22Rv1 (cell line): ENCODE results near the gene MAU2.
A peak's percentile ranks its signal among the peaks of the same experiment; 100 is the strongest.
"Not testable (repeated sequence)": the region's sequence is repeated elsewhere in the genome, so short reads cannot be mapped to it uniquely, and the experiment has no call there.

Experiments
- H3K27ac ChIP-seq: fragments of 450-650 bp; 2 replicates; pipeline ENCODE4 v1.5.1; 2017
- CTCF ChIP-seq: fragments of 450-650 bp; IDR thresholded peaks from 2 replicates; pipeline ENCODE4 v1.5.1; 2017; ENCODE audit warnings: mild to moderate bottlenecking
- ZFX ChIP-seq: fragments of 450-650 bp; IDR thresholded peaks from 2 replicates; pipeline ENCODE4 v1.6.1; 2017; ENCODE audit warnings: antibody characterized with exemption, borderline replicate concordance

Gene MAU2

GRCh38 chr19:19385896-19386869 lies 65.6 kb downstream of the MAU2 start:
- no peak for TF ChIP-seq ZFX
- no peak for TF ChIP-seq CTCF
- H3K27ac ChIP-seq = peak overlapping the region; percentile 88

DNA sequence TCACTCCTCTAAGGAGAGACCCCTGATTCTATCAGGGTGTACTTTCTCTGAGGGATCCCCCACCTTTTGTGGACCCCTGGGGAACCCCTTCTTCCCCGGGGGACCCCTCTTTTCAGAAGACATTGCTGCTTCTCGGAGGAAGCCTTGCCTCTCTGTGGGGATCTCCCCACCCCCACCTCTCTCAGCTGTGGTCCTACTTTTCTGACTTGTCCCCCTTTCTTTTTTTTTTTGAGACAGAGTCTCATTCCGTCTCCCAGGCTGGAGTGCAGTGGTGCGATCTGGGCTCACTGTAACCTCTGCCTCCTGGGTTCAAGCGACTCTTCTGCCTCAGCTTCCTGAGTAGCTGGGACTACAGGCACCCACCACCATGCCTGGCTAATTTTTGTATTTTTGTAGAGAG lies 66.5 kb downstream of the MAU2 start:
- peak overlapping the region; percentile 88 for H3K27ac ChIP-seq
- TF ChIP-seq ZFX (no peak), CTCF (no peak)

- TF ChIP-seq ZFX (no peak), CTCF (no peak)
- peak overlapping the region; percentile 12 for H3K27ac ChIP-seq
Observed at GRCh38 chr19:19388568-19389555, 68.2 kb downstream of the MAU2 start.

- H3K27ac ChIP-seq = not testable (repeated sequence)
Observed at GRCh38 chr19:19389683-19390082, 69.1 kb downstream of the MAU2 start.

DNA sequence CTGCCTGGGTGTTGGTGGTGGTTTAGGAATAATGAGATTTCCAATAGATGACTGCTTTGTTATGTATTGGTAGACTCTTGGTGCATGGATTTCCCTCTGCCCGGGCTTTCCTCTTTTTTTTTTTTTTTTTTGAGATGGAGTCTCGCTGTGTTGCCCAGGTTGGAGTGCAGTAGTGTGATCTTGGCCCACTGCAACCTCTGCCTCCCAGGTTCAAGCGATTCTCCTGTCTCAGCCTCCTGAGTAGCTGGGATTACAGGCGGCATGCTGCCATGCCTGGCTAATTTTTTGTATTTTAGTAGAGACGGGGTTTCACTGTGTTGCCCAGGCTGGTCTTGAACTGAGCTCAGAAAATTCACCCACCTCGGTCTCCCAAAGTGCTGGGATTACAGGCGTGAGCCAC lies 73.7 kb downstream of the MAU2 start:
- H3K27ac ChIP-seq = 0 out of 2 replicates have a peak overlapping the region, but pooled peaks have one; percentile 20

DNA sequence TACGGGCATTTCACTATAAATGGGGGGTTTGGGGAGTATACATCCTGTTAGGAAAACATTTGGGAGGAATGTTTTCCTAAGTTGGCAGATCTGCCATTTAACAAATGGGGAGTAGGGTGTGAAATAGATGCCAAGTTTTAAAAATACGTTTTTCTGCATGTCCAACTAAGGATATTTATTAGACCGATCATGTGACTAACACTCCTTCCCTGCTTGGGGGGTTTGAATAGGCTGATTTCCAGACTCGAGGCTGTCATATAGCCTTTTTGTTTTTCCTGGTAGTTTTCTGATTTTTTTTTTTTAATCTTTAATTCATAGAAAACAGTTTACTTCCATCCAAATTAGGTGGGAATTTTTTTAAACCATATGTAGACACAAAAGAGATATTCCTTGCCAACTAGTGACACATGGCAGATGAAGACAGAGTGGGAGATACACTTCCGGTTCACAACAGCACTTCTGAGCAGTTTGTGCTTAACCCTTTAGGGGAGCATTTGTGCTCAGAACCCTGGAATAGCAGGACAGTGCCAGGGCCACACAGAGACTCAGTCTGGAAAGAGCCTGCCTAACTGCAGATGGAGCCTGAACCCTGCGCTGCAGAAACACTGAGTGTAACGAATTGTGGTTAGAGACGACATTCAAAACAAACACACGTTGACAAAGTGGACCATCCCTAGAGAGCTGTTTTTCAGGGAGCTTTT lies 79.3 kb downstream of the MAU2 start:
- no peak for TF ChIP-seq CTCF
- TF ChIP-seq ZFX = no peak
- H3K27ac ChIP-seq = no peak overlapping the region

GRCh38 chr19:19402656-19403372 lies 82.2 kb downstream of the MAU2 start:
- TF ChIP-seq CTCF (no peak), ZFX (no peak)

More at GRCh38 chr19:19402656-19403372, 82.2 kb downstream of the MAU2 start:
- H3K27ac ChIP-seq = 0 out of 2 replicates have a peak overlapping the region, but pooled peaks have one; percentile 10
